ENCODE data around the gene CTDNEP1. TPM values are rescaled to one million over a fixed set of nuclear protein-coding genes. Genes with fewer than 3 reads are reported as not detected.

Gene CTDNEP1
- total RNA-seq, 1 donor from 2014 or later, result 140 TPM

GRCh38 chr17:7290166-7290565, 38.6 kb upstream of the CTDNEP1 start:
- H3K27me3 ChIP-seq (ENCODE audit: low read depth), result peaks cover 45% of the 10 kb centered on the region
- DNase-seq, result no peak

GRCh38 chr17:7289256-7290032, 37.9 kb upstream of the CTDNEP1 start:
- DNase-seq (no peak), ATAC-seq (no peak)
- H3K9me3 ChIP-seq, result no peaks in the 10 kb centered on the region
- no peaks in the 10 kb centered on the region for H3K36me3 ChIP-seq
- peaks cover 5% of the 10 kb centered on the region for H3K4me1 ChIP-seq
- no peak overlapping the region for H3K27ac ChIP-seq
- H3K27me3 ChIP-seq (ENCODE audit: low read depth), result peaks cover 38% of the 10 kb centered on the region
- H3K4me3 ChIP-seq, result no peak overlapping the region
- intact Hi-C loops (cut with DNase I), result no loop called here
- no peak for TF ChIP-seq CTCF (IDR thresholded peaks at IDR 0.05)

More at GRCh38 chr17:7290166-7290565, 38.6 kb upstream of the CTDNEP1 start:
- Histone ChIP-seq H3K27ac (no peak overlapping the region), H3K36me3 (no peaks in the 10 kb centered on the region), H3K9me3 (no peaks in the 10 kb centered on the region), H3K4me1 (peaks cover 12% of the 10 kb centered on the region), H3K4me3 (no peak overlapping the region)
- TF ChIP-seq CTCF (IDR thresholded peaks at IDR 0.05), result no peak
- ATAC-seq, result no peak
- intact Hi-C loops (cut with DNase I), result no loop called here

- ATAC-seq (no peak), DNase-seq (no peak)
- Histone ChIP-seq H3K4me1 (peaks cover 21% of the 10 kb centered on the region), H3K4me3 (no peak overlapping the region), H3K27ac (no peak overlapping the region), H3K36me3 (no peaks in the 10 kb centered on the region), H3K27me3 (ENCODE audit: low read depth) (peaks cover 19% of the 10 kb centered on the region), H3K9me3 (no peaks in the 10 kb centered on the region)
- intact Hi-C loops (cut with DNase I), result no loop called here
- no peak for TF ChIP-seq CTCF (IDR thresholded peaks at IDR 0.05)
Measured at GRCh38 chr17:7285679-7286078, 34.1 kb upstream of the CTDNEP1 start.

- Histone ChIP-seq H3K4me1 (peaks cover 27% of the 10 kb centered on the region), H3K27me3 (ENCODE audit: low read depth) (peaks cover 19% of the 10 kb centered on the region), H3K27ac (no peak overlapping the region), H3K36me3 (no peaks in the 10 kb centered on the region), H3K4me3 (no peak overlapping the region), H3K9me3 (no peaks in the 10 kb centered on the region)
- intact Hi-C loops (cut with DNase I), result no loop called here
- TF ChIP-seq CTCF (IDR thresholded peaks at IDR 0.05), result no peak
- DNase-seq (no peak), ATAC-seq (no peak)
Measured at GRCh38 chr17:7284911-7285310, 33.4 kb upstream of the CTDNEP1 start.

- intact Hi-C loops (cut with DNase I), result no loop called here
- Histone ChIP-seq H3K36me3 (no peaks in the 10 kb centered on the region), H3K4me1 (peaks cover 27% of the 10 kb centered on the region), H3K4me3 (no peak overlapping the region), H3K9me3 (no peaks in the 10 kb centered on the region), H3K27ac (no peak overlapping the region), H3K27me3 (ENCODE audit: low read depth) (peaks cover 18% of the 10 kb centered on the region)
- DNase-seq (no peak), ATAC-seq (no peak)
- TF ChIP-seq CTCF (IDR thresholded peaks at IDR 0.05), result no peak
Measured at GRCh38 chr17:7283471-7284216, 32.1 kb upstream of the CTDNEP1 start.

Measured in lower lobe of right lung (tissue), 2 donors.